GM21526 (cell line): ENCODE data around the gene ATG10.
A peak's percentile ranks its signal among the peaks of the same experiment; 100 is the strongest.
"Not testable (repeated sequence)": the region's sequence is repeated elsewhere in the genome, so short reads cannot be mapped to it uniquely, and the experiment has no call there.

ENCODE experiments used
- ATAC-seq: cut with Tn5 transposase; IDR thresholded peaks from one replicate; pipeline ENCODE4 v1.9.1; 2021; ENCODE audit warnings: moderate library complexity; ENCODE audit not compliant: unreplicated experiment, low FRiP score

ATG10 gene

DNA sequence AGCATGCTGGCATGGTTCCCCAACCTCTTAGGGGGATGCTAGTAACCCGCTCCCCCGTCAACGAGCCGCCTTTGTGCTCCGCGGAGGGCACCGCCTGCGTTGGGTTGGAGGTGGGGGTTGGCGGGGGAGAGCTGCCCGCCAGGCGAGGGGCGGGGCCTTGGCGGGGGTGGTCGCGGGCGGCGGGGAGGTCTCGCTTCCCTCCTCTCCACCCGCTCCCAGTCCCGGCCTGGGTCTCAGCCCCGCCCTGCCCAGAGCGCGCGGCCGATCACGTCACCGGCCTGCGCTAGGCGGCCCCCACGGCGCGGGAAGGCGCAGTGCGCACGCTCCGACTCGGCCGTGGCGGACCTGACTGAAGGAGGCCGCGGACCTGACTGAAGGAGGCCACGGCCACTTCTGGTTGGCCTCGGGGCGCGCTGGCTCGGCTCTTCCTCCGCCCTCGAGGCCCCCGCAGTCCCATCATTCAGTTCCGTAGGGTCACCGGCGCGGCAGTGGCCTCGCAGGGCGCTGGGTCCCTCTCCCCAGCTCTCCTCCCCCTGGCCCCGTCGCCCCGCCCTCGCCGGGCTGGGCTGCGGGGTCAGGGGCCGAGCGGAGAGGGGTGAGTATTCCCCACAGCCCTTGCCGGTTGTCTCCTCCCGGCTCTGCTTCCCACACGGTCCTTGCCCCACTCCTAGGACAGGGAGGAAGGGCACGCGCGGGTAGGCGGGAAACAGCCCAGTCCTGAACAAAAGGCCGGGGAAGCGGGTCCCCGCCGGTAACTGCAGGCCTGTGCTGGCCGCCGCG is at the start of gene ATG10:
Gene ATG10, plus strand, starts transcription at position 312 of the 780 bp plus-strand sequence. CDS start 15,548 bp downstream, outside the sequence.
- ATAC-seq: peak; percentile 96

DNA sequence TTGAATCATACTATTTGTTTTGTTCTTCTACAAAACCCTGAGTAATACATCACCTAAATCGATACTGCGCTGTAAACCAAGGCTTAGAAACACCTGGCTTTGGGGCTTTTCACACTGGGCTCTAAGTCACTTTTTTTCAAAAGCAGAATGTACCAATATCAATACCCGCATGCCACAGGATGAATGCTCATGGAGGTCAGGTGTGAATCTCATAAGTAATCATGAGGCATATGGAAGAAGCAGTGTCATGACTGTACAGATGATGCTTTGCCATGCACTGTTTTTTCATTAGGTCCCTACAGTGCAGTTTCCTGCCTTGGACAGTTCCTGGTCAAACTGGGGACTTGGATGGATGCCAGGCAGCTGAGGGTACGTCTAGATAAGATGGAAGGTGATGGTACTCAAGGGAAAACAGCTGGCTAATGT is 49.0 kb upstream of the ATG10 start:
- ATAC-seq: peak; percentile 54

DNA sequence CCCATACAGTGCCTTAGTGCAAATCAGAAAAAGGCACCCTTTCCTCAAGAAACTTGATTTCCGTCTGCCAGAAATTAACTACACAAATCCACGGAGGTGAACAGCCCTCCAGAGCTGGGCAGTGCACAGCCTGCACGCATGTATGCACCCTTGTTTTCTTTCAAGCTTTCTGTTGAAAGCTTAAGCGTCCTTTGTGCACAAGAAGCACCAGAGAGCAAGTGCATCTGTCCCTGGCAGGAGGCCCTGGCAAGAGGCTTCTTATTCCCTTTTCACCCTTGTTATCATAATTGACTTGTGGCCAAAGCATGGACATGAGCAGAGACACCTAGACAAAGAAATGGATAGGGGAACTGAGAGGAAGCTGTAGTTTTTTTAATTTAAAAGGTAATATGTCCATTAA is 47.4 kb upstream of the ATG10 start:
- ATAC-seq: no peak

DNA sequence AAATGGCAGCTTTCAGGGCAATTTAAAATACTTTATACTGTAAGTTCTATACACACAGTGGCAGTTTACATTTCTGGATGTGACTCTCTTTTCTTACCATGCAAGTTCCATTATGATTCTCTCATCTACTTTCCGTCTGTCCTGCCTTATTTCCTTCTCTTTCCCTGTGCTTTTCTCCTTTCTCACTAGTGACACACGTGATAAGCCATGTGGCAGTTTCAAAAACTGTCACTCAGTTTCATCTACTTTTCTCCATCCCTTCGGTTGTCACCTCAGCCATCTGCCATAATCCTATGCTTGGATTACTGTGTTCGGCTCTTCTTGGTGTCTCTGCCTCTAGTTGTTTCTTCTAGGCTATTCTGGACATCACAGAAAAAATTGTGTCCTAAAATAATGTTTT is 46.8 kb upstream of the ATG10 start:
- no peak for ATAC-seq

DNA sequence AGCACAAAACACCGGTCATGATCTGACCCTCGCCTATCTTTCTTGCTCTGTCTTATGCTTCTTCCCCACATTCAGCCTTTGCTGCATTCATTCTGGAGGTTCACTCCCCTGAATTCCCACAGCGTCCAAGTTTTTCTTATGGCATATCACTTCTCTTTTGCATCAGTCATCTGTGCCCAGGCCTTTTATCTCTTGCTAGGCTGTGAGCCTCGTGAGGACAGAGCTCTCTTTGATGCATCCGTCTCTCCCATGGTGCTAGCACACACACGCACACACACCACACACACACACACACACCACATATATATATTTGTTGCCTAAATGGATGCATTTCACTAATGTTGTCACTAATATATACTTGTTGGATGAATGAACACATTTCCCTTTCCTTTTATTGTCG is 45.8 kb upstream of the ATG10 start:
- no peak for ATAC-seq

DNA sequence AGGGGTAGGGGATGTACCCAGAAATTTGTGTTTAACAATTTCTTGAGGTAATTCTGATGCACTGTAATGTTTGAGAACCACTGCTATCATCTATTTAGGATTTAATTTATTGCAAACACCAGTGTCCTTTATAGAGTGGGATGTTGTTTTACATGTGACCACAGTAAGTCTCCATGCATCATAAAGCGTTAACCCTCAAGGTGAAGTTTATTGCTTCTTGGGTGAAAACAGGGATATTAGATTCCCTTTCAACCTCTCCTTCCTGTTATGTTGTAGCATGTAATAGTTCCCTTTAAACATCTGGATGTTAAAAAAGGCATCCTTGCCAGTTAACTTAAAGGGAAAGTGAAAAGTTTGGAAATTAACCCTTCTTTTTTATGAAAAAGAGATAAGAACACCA is 35.8 kb upstream of the ATG10 start:
- no peak for ATAC-seq

DNA sequence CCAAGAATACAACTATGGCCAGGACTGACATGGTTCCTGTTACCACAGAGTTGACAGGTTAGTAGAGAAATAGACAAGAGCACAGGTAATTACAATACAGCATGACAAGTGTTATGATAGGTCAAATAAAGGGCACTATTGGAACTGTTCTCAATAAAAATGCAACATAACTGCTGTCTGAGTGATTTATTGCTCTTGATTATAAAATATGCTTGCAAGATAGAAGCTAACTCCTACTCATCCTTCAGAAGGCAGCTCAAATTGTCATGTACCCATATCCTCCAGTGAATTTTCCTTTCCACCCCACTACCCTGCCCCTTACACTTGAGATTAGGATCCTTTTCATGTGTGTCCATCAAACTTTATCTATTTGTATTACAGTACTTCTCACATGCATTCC is 35.1 kb upstream of the ATG10 start:
- no peak for ATAC-seq

DNA sequence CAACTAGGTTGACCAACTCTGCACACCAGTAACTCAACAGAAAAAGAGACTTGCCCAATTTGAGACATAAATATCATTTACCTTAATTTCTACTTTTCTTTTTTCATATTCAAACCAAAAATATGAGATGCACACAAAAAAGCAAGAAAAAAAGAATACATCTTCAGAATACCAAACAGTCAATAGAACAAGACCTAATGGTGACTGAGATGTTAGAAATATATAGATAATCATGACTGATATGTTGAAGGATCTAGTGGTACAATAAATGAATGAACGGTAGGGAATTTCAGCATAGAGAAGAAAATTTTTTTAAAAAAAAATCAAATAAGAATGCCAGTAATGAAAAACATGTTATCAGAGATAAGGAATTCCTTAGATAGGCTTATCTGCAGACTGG is 29.1 kb upstream of the ATG10 start:
- no peak for ATAC-seq

DNA sequence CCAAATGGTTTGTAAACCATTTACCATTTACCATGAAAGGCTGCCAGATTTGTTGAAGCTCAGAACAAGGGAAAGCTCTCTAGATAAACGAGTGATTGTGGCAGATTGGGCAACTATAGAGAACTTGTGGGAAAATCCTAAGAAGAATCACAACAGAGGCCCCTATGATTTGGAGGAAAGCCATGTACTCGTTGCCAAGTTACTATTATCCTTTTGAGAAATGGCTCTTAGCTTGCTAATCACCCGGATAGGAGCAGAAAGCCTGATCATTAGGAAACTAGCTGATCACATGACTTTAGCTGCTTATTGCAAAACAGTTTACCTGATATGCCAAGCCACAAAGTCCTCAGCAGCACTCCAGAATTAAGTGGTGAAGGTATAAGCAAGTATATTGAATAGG is 23.5 kb upstream of the ATG10 start:
- no peak for ATAC-seq

DNA sequence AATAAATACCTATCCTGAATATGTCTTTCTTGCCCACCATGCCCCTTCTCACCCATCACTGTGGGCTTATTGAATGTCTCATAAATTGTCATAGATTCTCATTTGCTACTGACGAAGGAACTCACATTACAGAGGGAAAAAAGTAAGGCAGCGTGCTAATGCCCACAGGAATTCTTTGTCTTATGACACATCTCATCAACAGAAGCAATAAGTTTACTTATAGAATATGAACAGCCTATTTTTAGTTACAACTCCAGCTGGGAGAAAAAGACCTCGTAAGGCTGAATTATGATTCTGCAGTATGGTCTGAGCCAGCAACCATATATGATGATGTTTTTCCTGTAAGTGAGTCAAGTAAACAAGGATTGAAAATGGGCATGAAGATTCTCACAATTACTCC is 22.4 kb upstream of the ATG10 start:
- ATAC-seq: no peak

DNA sequence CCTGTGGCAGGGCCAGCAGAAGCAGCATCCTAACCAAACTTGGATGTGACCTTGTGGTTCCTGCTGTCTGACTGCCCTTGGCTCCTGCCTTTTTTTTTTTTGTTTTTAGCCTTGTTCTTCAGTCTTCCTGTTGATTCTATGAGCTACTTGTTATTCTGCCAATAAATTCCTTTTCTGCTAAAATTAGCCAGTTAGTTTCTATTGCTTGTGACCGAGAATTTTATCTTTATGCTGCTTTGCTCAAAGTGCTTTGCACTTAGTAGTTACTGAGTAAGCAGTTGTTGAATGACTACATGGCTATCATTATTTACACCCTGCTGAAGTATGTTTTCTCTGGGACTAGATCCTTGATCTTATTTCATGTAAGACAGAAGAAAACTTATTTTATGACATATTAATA is 20.8 kb upstream of the ATG10 start:
- ATAC-seq: no peak

DNA sequence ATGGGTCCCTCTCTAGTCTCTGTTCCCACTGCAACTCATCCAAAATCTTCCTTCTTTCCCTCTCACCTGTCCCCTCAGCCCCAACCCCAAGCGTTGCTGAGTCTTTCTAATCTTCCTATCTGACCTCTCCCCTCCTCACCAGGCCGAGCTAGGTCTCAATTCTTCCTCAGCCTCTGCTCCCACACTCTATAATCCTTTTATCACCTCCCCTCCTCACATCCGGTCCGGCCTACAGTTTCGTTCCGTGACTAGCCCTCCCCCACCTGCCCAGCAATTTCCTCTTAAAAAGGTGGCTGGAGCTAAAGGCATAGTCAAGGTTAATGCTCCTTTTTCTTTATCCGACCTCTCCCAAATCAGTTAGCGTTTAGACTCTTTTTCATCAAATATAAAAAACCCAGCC is 17.0 kb upstream of the ATG10 start:
- not testable (repeated sequence) for ATAC-seq

DNA sequence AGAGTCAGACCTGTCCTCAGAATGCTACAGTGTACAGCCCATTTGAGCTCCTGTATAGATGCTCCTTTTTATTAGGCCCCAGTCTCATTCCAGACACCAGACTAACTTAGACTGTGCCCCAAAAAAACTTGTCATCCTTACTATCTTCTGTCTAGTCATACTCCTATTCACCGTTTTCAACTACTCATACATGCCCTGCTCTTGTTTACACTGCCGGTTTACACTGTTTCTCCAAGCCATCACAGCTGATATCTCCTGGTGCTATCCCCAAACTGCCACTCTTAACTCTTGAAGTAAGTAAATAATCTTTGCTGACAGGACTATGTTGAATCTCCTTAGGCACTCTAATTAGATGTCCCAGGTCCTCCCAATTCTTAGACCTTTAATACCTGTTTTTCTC is 13.7 kb upstream of the ATG10 start:
- ATAC-seq: not testable (repeated sequence)

DNA sequence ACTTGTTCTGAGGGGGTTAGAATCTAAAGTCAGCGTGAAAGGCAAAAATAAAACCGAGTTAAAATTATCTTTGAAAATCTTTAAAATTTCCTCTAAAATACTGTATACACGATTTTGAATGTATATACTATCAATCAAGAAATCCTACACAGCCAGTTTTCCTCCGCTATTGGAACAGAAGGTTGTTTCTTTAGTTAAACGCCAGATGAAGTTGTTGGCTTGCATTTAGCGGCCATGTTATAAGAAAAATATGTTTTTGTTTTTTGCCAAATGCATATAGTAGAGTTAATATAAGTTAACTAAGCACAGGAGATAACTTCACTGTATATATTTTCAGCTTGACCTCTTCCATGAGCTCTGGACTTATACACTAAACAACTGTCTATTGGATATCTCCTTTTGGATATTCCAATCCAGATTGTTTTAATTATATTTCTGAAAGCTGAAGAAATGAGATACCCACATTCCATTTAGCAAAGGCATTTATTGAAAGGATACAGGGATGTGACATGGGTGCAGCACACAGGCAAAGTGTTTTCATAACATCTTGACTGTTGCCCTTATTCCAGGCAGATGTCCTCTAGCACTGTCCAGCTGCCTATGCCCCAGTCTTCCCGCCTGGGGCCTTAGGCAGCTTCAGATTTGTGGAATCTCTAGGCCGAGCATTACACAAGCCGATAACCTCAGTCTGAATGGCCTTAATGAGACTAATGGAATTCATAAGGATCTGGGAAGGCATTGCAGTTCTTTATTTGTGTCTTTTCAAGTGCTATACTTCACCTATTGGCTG is 10.0 kb upstream of the ATG10 start:
- ATAC-seq: no peak

DNA sequence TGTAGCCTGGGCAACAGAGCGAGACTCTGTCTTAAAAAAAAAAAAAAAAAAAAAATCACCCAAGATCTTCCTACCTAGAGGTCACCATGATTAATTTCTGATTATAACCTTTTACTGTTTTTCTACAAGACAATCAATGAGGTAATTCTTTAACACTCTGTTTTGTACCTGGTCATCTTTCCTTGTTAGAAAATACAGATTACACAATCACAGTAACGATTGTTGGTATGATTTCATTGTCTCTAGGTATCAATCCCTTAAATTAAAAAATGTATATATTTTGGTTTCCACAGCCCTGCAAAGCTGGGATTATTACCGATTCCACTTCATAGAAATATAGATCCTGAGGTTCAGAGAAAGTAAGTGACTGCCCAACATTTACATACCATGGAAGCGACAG is 8.3 kb upstream of the ATG10 start:
- no peak for ATAC-seq

DNA sequence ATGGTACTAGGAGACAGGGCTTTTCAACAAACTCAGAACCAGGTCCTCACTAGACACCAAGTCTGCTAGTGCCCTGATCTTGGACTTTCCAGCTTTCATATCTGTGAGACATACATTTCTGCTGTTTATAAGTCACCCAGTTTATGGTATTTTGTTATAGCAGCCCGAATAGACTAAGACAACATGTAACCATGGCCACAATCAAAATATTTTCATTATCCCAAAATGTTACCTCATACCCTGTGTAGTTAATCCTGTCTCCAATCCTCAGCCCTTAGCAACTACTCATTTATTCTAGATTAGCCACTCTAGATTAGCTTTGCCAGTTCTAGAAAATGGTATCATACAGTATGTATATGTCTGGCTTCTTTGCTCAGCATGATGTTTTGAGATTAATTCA is 6.3 kb upstream of the ATG10 start:
- ATAC-seq: no peak

DNA sequence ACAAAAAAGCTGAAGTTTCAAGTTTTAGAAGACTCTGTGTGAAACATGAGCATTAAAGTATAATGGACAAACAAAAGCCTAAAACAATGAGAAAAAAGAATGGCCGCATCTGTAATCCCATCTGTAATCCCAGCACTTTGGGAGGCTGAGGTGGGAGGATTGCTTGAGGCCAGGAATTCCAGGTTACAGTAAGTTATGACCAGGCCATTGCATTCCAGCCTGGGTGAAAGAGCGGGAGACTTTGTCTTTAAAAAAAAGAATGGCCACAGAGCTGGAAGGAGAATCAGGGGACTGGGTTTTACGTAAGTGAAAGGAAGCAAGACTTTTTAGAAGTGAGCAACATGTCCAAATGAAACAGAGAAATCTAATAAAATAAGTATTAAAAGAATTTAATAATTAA is 2.6 kb upstream of the ATG10 start:
- no peak for ATAC-seq

DNA sequence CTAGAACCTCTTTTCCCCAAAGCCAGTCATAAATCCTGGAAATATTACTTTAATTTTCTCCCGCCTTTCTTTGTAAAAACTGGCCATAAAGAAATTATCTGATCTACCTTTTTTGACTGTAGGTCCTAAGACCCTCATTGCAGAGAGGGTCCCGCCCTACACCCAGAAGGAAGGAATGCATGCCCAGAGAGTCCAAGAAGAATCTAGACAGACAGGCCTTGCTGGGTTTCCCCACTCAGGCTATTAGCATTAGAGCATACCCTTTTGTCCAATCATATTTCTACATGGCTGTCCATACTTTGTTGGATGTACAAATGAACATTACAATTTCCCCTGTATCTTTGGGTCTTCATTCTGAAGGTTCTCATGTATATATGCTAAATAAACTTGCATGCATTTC is 1.9 kb upstream of the ATG10 start:
- no peak for ATAC-seq

DNA sequence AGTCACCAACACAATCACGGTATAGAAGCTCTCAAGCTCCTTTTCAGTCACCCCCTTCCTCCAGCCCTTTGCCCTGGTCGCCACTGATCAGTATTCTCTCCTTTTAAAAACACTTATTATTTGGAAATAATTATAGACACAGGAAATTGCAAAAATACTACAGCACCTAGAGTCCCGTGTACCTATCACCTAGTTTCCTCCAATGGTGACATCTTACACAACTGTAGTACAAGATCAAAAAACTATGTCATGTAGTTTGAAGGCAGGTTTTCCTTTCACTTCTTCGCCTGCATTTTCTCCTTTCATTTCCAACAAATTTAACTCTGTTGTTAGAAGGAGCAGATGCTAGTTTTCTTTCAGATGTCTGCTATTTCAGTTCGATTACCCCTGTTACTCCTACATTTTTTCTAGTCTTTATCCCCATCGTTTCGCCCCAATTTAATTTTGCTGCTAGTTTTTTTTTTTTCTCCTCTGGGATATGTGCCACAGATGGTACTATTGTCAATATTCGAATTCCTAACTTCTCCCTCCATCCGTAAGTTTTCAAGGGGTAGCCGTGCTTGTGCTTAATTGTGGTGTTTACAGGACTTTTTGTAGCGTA is 612 bp upstream of the ATG10 start:
- no peak for ATAC-seq

DNA sequence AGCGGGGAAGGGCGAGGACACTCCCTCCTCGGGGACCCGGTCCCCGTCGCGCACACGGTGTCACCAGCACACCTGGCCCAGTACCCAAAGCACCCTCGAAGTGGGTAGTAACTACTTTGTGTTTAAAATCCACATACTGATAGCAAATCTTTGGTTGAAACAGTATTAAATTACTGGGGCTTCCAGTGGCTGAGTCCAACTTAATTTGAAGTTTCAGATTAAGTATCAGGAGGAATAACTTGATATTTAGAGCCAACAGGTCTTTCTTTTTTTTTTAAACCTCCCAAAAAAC is 615 bp downstream of the ATG10 start:
- ATAC-seq: no peak

DNA sequence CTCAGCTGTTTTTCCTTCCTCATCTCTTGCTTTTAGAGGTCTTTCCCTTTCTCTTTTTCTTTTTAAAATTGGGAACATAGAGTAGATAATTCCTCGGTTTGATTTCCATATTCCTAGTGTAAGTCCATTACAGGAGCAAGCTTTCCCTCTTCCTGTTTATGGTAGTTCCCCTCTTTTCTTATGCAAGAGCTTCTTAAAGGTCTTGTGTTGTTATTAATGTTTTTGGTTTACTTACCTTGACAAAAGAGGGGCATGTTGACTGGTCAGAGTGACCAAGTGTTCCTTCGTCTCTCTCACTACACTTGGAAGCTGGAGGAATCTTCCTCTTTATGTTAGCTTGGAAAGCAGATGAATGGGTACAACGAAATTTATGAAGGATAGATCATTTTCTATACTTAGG is 8.3 kb downstream of the ATG10 start:
- ATAC-seq: no peak
